Measurements from ENCODE around the gene TNFRSF14. TPM values are rescaled to one million over a fixed set of nuclear protein-coding genes. Genes with fewer than 3 reads are reported as not detected.

TNFRSF14 gene
- total and polyA plus RNA-seq, 2 of the 13 experiments (the other 11 are each of a cell fraction or from before 2014, with no cell fraction given): 11.9 to 49.9 TPM

- TF ChIP-seq ZNF670 (CRISPR knock-in tag; IDR thresholded peaks at IDR 0.05; ENCODE audit: borderline replicate concordance) (peak; percentile 79; the same call in 1 of the 2 replicates), LCORL (IDR thresholded peaks at IDR 0.05) (no peak), LCORL (CRISPR knock-in tag; IDR thresholded peaks at IDR 0.05) (0 out of 2 replicates have a peak, but pooled peaks have one; percentile 6), IKZF4 (CRISPR knock-in tag; IDR thresholded peaks at IDR 0.05; ENCODE audit: borderline replicate concordance, low read depth, not compliant biosample characterization) (peak; percentile 12), SNAPC2 (CRISPR knock-in tag; IDR thresholded peaks at IDR 0.05) (0 out of 2 replicates have a peak, but pooled peaks have one; percentile 25), ZNF572 (CRISPR knock-in tag; IDR thresholded peaks at IDR 0.05) (no peak), ARHGAP35 (CRISPR knock-in tag; IDR thresholded peaks at IDR 0.05; ENCODE audit: borderline replicate concordance) (no peak), ZNF691 (CRISPR knock-in tag; IDR thresholded peaks at IDR 0.05; ENCODE audit: borderline replicate concordance, low read depth) (no peak), CREM (IDR thresholded peaks at IDR 0.05) (no peak), CREM (CRISPR knock-in tag; IDR thresholded peaks at IDR 0.05) (no peak), NCOR1 (IDR thresholded peaks at IDR 0.05; ENCODE audit: borderline replicate concordance, low read length) (no peak), SKI (IDR thresholded peaks at IDR 0.05; ENCODE audit: partially characterized antibody) (no peak), MXI1 (IDR thresholded peaks at IDR 0.05; ENCODE audit: borderline replicate concordance, low read depth, low read length) (no peak), STAT6 (CRISPR knock-in tag; IDR thresholded peaks at IDR 0.05; ENCODE audit: borderline replicate concordance) (no peak), JDP2 (CRISPR knock-in tag; IDR thresholded peaks at IDR 0.05; ENCODE audit: borderline replicate concordance) (no peak), ZGPAT (CRISPR knock-in tag; IDR thresholded peaks at IDR 0.05) (no peak), NFAT5 (CRISPR knock-in tag; IDR thresholded peaks at IDR 0.05) (no peak), ZNF605 (CRISPR knock-in tag; IDR thresholded peaks at IDR 0.05) (no peak; the same call in 1 of the 2 replicates)
Observed at GRCh38 chr1:2547210-2548067, 8.7 kb upstream of the TNFRSF14 start (continued).

Measured in HepG2 (cell line).